A673 (cell line): ENCODE results near the gene PRPH2.

Source experiments
- CTCF ChIP-seq: fragments of 300-800, 200-600 bp; sonication (generic); conservative IDR thresholded peaks from 2 replicates; pipeline ENCODE4 v1.5.1; 2017; ENCODE audit warnings: low read depth, mild to moderate bottlenecking, antibody characterized with exemption, low read length, moderate library complexity, mixed read lengths
- EZH2 ChIP-seq: fragments of 200-600 bp; sonication (generic); IDR thresholded peaks from 2 replicates; pipeline ENCODE4 v1.6.1; 2017; ENCODE audit warnings: borderline replicate concordance, low read depth, mild to moderate bottlenecking, mixed read lengths, antibody characterized with exemption, low read length; ENCODE audit not compliant: poor library complexity, severe bottlenecking

GRCh38 chr6:42708096-42708495 is 14.3 kb downstream of the PRPH2 start:
- TF ChIP-seq CTCF (no peak), EZH2 (no peak)
